MCF 10A (cell line): ENCODE data around the gene HBA2. TPM values are rescaled to one million over a fixed set of nuclear protein-coding genes. Genes with fewer than 3 reads are reported as not detected.

Experiments used
- BruUV-seq: library from RNA; stranded (reverse); fragments of 400-500 nt; replicated peaks from 2 replicates; lab custom pipeline; 2021; lab: Mats Ljungman, UMichigan
- CTCF ChIA-PET: fragments of 300-600 bp; sonication (Branson Sonifier 250); formaldehyde crosslinking; extraction: SDS; loops from one replicate; lab custom pipeline; 2021; ENCODE audit warnings: antibody characterized with exemption, inconsistent platforms; lab: Yijun Ruan, JAX
- POLR2A ChIA-PET: fragments of 300-600, 350-650 bp; sonication (Branson Sonifier 250); formaldehyde crosslinking; extraction: SDS; loops from one replicate; lab custom pipeline; 2020; ENCODE audit warnings: antibody characterized with exemption, inconsistent platforms; lab: Yijun Ruan, JAX
- DNase-seq: peaks from one replicate; pipeline ENCODE4 v3.0.0-alpha.2; 2018; ENCODE audit not compliant: unreplicated experiment
- H3K27ac Mint-ChIP-seq: one replicate; pipeline ENCODE4 v1.8.0; 2022; ENCODE audit warnings: mild to moderate bottlenecking, low read depth, mixed read lengths; ENCODE audit not compliant: unreplicated experiment
- H3K27me3 Mint-ChIP-seq: one replicate; pipeline ENCODE4 v1.8.0; 2022; ENCODE audit warnings: mixed read lengths; ENCODE audit not compliant: insufficient read depth, unreplicated experiment
- H3K36me3 Mint-ChIP-seq: one replicate; pipeline ENCODE4 v1.8.0; 2022; ENCODE audit warnings: mild to moderate bottlenecking, moderate library complexity, mixed read lengths; ENCODE audit not compliant: insufficient read depth, unreplicated experiment
- H3K4me1 Mint-ChIP-seq: one replicate; pipeline ENCODE4 v1.8.0; 2022; ENCODE audit warnings: mixed read lengths; ENCODE audit not compliant: insufficient read depth, unreplicated experiment
- H3K4me3 Mint-ChIP-seq: one replicate; pipeline ENCODE4 v1.8.0; 2022; ENCODE audit warnings: mild to moderate bottlenecking, moderate library complexity, mixed read lengths; ENCODE audit not compliant: unreplicated experiment
- H3K9me3 Mint-ChIP-seq: one replicate; pipeline ENCODE4 v1.8.0; 2022; ENCODE audit warnings: mixed read lengths; ENCODE audit not compliant: unreplicated experiment
- intact Hi-C: fragments of 100-400 bp; cut with micrococcal nuclease; formaldehyde crosslinking; loops from 2 replicates; pipeline ENCODE4 v1.14.1; 2022
- total RNA-seq: library from RNA; stranded (reverse); gene quantifications from 2 replicates; pipeline ENCODE4 v1.2.3, GENCODE V29; 2022
- TF ChIP-seq, protein P1 (sequence below): fragments of 200-600 bp; IDR thresholded peaks from one replicate; pipeline ENCODE4 v1.8.0; 2022; ENCODE audit warnings: antibody characterized with exemption, mild to moderate bottlenecking; ENCODE audit not compliant: unreplicated experiment

Gene HBA2
- total RNA-seq, 1 experiment from 2014 or later: not detected

DNA sequence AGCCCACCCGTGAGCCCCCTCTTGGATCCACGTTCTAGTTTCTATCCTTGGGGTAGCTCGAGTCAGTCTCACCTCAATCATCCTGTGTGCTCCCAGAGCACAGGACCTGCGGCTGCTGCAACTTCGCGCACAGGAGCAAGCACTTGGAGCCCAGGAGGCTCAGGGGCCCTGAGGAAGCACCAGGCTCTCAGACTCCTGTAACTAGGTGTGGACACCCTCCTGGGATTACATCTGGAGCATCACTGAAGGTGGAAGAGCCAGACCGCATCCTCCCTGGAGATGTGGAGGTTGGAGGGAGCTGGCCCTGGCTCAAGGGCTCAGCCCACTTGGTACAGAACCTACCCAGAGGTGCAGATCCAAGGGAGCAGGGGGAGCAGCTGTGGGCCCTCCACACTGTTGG lies 10.3 kb downstream of the HBA2 start:
- no peak for DNase-seq
- TF ChIP-seq, protein P1, sequence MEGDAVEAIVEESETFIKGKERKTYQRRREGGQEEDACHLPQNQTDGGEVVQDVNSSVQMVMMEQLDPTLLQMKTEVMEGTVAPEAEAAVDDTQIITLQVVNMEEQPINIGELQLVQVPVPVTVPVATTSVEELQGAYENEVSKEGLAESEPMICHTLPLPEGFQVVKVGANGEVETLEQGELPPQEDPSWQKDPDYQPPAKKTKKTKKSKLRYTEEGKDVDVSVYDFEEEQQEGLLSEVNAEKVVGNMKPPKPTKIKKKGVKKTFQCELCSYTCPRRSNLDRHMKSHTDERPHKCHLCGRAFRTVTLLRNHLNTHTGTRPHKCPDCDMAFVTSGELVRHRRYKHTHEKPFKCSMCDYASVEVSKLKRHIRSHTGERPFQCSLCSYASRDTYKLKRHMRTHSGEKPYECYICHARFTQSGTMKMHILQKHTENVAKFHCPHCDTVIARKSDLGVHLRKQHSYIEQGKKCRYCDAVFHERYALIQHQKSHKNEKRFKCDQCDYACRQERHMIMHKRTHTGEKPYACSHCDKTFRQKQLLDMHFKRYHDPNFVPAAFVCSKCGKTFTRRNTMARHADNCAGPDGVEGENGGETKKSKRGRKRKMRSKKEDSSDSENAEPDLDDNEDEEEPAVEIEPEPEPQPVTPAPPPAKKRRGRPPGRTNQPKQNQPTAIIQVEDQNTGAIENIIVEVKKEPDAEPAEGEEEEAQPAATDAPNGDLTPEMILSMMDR: no peak
- peaks cover 3% of the 10 kb centered on the region for H3K27me3 Mint-ChIP-seq
- ChIA-PET CTCF (interaction anchor here (0.7 to 4.7 kb wide), 2 partner anchors 76 to 116 kb away, joined by 3 to 27 read pairs; no protein-coding TSS in a partner anchor), POLR2A (interaction anchor here (1.4 kb wide), 1 partner anchor 77 kb away, joined by 3 read pairs; no protein-coding TSS in a partner anchor)
- peaks cover 19% of the 10 kb centered on the region for H3K36me3 Mint-ChIP-seq
- intact Hi-C loops: no loop called here
- H3K27ac Mint-ChIP-seq: no peak overlapping the region
- BruUV-seq: no TSS peak
- no peak overlapping the region for H3K4me3 Mint-ChIP-seq
- H3K9me3 Mint-ChIP-seq: no peaks in the 10 kb centered on the region
- no peaks in the 10 kb centered on the region for H3K4me1 Mint-ChIP-seq

DNA sequence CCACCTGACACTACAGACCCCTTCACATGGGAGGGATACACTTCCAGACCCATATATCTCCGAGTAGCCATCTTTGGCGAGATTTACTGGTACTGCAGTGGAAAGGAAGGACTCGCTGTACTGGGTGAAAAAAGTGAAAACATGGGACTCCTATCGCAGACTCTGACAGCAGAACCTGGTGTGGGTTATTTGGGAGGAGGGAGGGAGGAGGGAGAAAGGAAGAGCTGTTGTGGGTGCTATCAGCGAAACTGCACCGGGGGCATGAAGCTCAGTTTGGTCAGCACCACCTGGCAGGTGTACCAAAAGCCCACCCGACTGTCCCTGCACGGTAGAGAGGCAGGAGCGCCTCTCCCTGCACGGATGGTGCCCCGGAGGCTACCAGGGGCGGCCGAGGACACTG lies 12.5 kb downstream of the HBA2 start:
- ChIA-PET CTCF (interaction anchor here (0.7 kb wide), 1 partner anchor 14 kb away, joined by 4 read pairs; no protein-coding TSS in a partner anchor), POLR2A (no interaction called here)
- Mint-ChIP-seq H3K9me3 (no peaks in the 10 kb centered on the region), H3K4me3 (no peak overlapping the region), H3K27me3 (no peaks in the 10 kb centered on the region), H3K4me1 (no peaks in the 10 kb centered on the region), H3K36me3 (peaks cover 39% of the 10 kb centered on the region), H3K27ac (no peak overlapping the region)
- TF ChIP-seq, protein P1: no peak
- DNase-seq: no peak
- intact Hi-C loops: no loop called here
- BruUV-seq: no TSS peak

DNA sequence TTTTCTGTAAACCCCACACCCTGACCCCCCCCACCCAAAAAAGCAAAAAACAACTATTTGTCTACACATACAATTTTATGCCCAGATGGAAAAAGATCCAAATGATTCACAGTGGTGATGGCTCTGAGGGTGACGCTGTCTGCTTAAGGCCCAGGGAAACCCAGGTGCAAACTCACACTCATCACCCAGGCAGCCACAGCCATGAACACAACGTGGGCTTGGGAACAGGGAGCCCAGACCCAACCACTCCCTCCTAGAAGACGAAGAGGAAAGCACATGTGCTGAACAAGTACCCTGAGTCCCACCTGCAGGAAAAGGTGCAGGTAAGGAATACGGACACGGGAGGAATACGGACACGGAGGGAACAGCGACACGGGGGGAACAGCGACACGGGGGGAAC lies 13.0 kb downstream of the HBA2 start:
- CTCF ChIA-PET: no interaction called here
- no peak for DNase-seq

DNA sequence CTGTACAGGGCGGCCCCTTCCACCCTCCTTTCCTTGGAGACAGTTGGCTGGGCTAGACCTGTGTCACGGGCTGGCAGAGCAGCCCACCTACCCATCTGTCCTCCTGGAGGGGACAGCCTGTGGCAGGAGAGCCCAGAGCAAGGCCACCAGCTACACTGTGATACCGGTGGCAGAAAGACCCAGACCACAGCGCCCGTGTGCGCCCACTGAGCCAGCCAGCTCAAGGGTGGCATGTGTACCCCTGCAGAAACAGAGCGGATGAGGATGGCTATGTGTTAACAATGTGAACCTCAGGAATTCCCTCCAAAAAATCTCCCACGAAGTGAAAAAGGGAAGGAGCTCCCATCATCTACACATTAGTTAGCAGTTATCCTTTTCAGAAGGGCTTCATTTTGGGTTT lies 14.7 kb downstream of the HBA2 start:
- no peaks in the 10 kb centered on the region for H3K4me1 Mint-ChIP-seq
- ChIA-PET POLR2A (interaction anchor here (0.7 kb wide), 1 partner anchor 46 kb away, joined by 3 read pairs; no protein-coding TSS in a partner anchor), CTCF (interaction anchor here (1.1 kb wide), 1 partner anchor 81 kb away, joined by 4 read pairs; no protein-coding TSS in a partner anchor)
- intact Hi-C loops: no loop called here
- no peak for DNase-seq
- peaks cover 60% of the 10 kb centered on the region for H3K36me3 Mint-ChIP-seq
- H3K27ac Mint-ChIP-seq: no peak overlapping the region
- TF ChIP-seq, protein P1: no peak
- no peak overlapping the region for H3K4me3 Mint-ChIP-seq
- H3K27me3 Mint-ChIP-seq: no peaks in the 10 kb centered on the region
- no TSS peak for BruUV-seq
- H3K9me3 Mint-ChIP-seq: no peaks in the 10 kb centered on the region

More for the DNA sequence above, 13.0 kb downstream of the HBA2 start:
- intact Hi-C loops: no loop called here
- H3K4me1 Mint-ChIP-seq: no peaks in the 10 kb centered on the region
- TF ChIP-seq, protein P1: no peak
- no peak overlapping the region for H3K4me3 Mint-ChIP-seq
- BruUV-seq: no TSS peak
- no peaks in the 10 kb centered on the region for H3K9me3 Mint-ChIP-seq
- POLR2A ChIA-PET: no interaction called here
- H3K36me3 Mint-ChIP-seq: peaks cover 44% of the 10 kb centered on the region
- no peak overlapping the region for H3K27ac Mint-ChIP-seq
- no peaks in the 10 kb centered on the region for H3K27me3 Mint-ChIP-seq
